ENCODE data around the gene FRMD1. TPM values are rescaled to one million over a fixed set of nuclear protein-coding genes. Genes with fewer than 3 reads are reported as not detected.

FRMD1 gene
- total and polyA plus RNA-seq, 12 donors = 0.12 to 1.3 (median 0.21) TPM; not detected in 4

DNA sequence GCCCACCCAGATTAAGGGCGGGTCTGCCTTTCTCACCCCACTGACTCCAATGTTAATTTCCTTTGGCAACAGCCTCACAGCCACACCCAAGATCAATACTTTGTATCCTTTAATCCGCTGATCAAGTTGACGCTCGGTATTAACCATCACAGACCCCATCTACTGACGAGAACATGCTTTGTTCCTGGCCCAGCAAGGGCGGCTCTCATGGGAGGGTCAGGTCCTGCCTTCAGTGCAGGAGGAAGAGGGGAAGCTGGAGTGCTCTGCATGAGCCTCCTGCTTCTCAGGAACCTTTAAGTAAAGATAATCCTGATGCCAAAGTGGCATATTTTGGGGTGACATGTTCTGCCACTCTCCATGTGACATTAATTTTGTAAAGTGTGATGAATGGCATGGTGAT, 73.2 kb downstream of the FRMD1 start:
- no peaks in the 10 kb centered on the region for H3K27me3 ChIP-seq
- 95 to 98% methylated on average over 6 of the region's 6 CpGs for WGBS, 2 donors
- ATAC-seq (no peak), DNase-seq (no peak)
- peaks cover 0 to 26% (median 6%) of the 10 kb centered on the region in 11 donors for H3K9me3 ChIP-seq
- no peak overlapping the region for H3K27ac ChIP-seq
- peaks cover 0 to 35% (median 14%) of the 10 kb centered on the region in 9 donors for H3K4me1 ChIP-seq
- intact Hi-C loops (cut with DNase I) = no loop called here
- TF ChIP-seq, protein P1, sequence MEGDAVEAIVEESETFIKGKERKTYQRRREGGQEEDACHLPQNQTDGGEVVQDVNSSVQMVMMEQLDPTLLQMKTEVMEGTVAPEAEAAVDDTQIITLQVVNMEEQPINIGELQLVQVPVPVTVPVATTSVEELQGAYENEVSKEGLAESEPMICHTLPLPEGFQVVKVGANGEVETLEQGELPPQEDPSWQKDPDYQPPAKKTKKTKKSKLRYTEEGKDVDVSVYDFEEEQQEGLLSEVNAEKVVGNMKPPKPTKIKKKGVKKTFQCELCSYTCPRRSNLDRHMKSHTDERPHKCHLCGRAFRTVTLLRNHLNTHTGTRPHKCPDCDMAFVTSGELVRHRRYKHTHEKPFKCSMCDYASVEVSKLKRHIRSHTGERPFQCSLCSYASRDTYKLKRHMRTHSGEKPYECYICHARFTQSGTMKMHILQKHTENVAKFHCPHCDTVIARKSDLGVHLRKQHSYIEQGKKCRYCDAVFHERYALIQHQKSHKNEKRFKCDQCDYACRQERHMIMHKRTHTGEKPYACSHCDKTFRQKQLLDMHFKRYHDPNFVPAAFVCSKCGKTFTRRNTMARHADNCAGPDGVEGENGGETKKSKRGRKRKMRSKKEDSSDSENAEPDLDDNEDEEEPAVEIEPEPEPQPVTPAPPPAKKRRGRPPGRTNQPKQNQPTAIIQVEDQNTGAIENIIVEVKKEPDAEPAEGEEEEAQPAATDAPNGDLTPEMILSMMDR (IDR thresholded peaks at IDR 0.05) = no peak
- no peaks in the 10 kb centered on the region for H3K36me3 ChIP-seq
- H3K4me3 ChIP-seq = no peak overlapping the region

- no peak for ATAC-seq
- no peak for DNase-seq
- Histone ChIP-seq H3K9me3 (peaks cover 0 to 18% (median 0%) of the 10 kb centered on the region in 11 donors), H3K4me3 (no peak overlapping the region), H3K27ac (no peak overlapping the region), H3K27me3 (no peaks in the 10 kb centered on the region), H3K36me3 (no peaks in the 10 kb centered on the region), H3K4me1 (peaks cover 0 to 35% (median 14%) of the 10 kb centered on the region in 9 donors)
- TF ChIP-seq, protein P1 (IDR thresholded peaks at IDR 0.05) = no peak
- 95 to 98% methylated on average over 11 of the region's 11 CpGs for WGBS, 2 donors
- intact Hi-C loops (cut with DNase I) = no loop called here
These were observed 74.1 kb downstream of the FRMD1 start for GRCh38 chr6:168004945-168005344.

- DNase-seq (no peak), ATAC-seq (peak in 4 of 8 donors; percentile 42 to 65 (median 56))
- H3K4me3 ChIP-seq = no peak overlapping the region
- 65 to 70% methylated on average over 7 of the region's 7 CpGs for WGBS, 2 donors
- H3K4me1 ChIP-seq = peaks cover 0 to 35% (median 14%) of the 10 kb centered on the region in 9 donors
- intact Hi-C loops (cut with DNase I) = no loop called here
- TF ChIP-seq, protein P1 (IDR thresholded peaks at IDR 0.05) = no peak
- H3K9me3 ChIP-seq = peaks cover 0 to 10% (median 0%) of the 10 kb centered on the region in 11 donors
- H3K36me3 ChIP-seq = no peaks in the 10 kb centered on the region
- peaks cover 0 to 5% (median 0%) of the 10 kb centered on the region in 7 donors for H3K27me3 ChIP-seq
- H3K27ac ChIP-seq = peak overlapping the region in 8 of 10 donors; percentile 8 to 82 (median 50)
These were observed 75.0 kb downstream of the FRMD1 start for GRCh38 chr6:168004023-168004422.

Other genes with a start within 250 kb of the FRMD1 start
- under 1 TPM in 6 of 10 donors, not detected in 4; 0.18 to 0.80 (median 0.39) TPM for gene KIF25, start 81.5 kb downstream of the FRMD1 start, total RNA-seq
- under 1 TPM; 0.38 to 0.95 TPM for gene KIF25, start 81.5 kb downstream of the FRMD1 start, polyA plus RNA-seq
- 1 to 10 TPM in 2 of 10 donors, under 1 TPM in 8; 0.09 to 1.5 (median 0.66) TPM for gene DACT2, start 240.6 kb upstream of the FRMD1 start, total RNA-seq
- under 1 TPM; 0.29 to 0.38 TPM for gene DACT2, start 240.6 kb upstream of the FRMD1 start, polyA plus RNA-seq

Data from heart right ventricle (tissue), 16 donors.